Muscle of back (tissue), 11 donors: ENCODE data around the gene PHF2. TPM values are rescaled to one million over a fixed set of nuclear protein-coding genes. Genes with fewer than 3 reads are reported as not detected.
A peak's percentile ranks its signal among the peaks of the same experiment; 100 is the strongest.

ENCODE experiments used
- DNase-seq, 3 donors: peaks; one replicate each; pipeline versions ENCODE4 v3.0.0 to v3.0.0-alpha.2; 2013
- polyA plus RNA-seq, 10 donors: library from polyadenylated mRNA; unstranded; fragments of 120-200 nt; gene quantifications; one replicate each; pipeline ENCODE4 v1.2.1, GENCODE V29; 2013; ENCODE audit not compliant: insufficient read length in 10 of 10

The PHF2 gene
- polyA plus RNA-seq, 10 donors, result 32.4 to 46.9 (median 35.8) TPM

- no peak for DNase-seq
Measured at GRCh38 chr9:93678199-93679019, 102.0 kb downstream of the PHF2 start.

GRCh38 chr9:93679536-93680442 is 103.4 kb downstream of the PHF2 start:
- DNase-seq, result no peak

GRCh38 chr9:93680443-93681268 is 104.3 kb downstream of the PHF2 start:
- DNase-seq, result no peak

GRCh38 chr9:93681269-93682154 is 105.1 kb downstream of the PHF2 start:
- no peak for DNase-seq

- DNase-seq, result peak; percentile 18 to 61 (median 40)
Measured at GRCh38 chr9:93682155-93682968, 106.0 kb downstream of the PHF2 start.

DNA sequence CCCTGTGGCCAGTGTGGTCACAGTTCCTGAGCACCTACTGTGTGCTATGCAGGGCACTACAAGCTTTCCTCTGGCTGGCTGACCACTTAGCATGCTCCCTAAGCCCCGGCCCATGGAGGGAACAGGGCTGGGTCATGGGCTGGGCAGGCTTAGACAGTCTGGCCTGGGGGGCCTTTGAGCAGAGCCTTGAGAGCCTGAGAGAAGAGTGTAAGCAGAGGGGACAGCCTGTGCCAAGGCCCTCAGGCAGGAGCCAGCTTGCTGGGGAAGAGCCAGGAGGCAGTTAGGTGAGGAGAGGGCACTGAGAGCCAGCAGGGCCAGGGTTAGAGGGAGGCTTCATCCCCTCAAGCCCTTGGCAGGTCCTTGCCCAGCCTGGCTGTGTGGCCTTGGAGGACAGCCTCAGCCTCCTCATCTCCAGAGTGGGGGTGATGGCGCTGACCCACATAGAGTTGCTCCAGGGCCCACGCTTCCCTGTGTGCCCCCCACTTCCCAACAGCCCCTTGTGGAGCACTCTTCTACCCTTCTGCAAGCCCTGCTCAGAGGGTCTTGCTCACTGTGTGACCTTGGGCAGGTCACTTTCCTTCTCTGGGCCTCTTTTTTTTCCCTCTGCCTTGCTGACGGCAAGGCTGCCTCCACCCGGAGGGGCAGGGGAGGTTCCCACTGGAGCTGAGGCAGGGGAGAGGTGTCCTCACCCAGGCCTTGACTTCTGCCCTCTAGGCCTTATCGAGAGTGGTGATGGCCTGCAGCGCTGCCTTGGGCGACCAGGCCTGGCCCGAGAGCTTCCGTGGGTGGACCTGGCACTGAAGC is 107.1 kb downstream of the PHF2 start:
- no peak for DNase-seq

GRCh38 chr9:93684161-93684765 is 107.9 kb downstream of the PHF2 start:
- no peak for DNase-seq

DNA sequence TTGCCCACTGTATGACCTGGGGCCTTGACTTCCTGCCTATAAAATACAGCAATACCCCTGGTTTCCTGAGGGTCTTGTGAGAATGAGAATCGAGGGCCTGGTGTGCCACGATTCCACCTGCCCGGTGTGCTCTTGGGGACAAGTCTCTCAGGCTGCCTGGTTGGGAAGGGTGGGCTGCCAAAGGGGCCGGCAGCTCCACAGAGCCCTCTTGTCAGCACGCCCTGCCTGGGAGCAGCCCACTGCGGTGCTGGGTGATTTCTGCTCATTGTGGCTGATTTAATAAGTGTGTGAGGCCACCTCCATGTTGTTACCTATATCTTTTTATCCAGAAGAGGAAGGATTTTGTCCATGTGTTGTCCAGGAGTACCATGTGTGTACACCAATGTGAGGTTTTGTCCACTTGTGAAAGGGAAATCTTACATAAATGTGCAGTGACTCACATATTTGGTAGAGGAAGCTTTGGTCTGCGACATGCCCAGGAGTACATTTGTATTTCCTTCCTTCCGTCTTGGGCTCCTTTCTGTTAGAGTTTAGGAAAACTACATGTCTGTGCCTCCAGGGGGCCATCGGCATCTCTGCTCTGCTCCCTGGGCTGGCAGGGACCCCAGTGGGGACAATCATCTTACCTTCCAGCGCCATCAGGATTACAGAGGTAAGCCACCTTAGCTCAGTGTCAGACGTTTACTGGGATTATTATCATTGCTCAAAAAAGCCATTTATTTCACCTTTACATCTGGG is 108.6 kb downstream of the PHF2 start:
- DNase-seq, result no peak

- DNase-seq, result no peak
Measured at GRCh38 chr9:93686127-93686879, 109.9 kb downstream of the PHF2 start.

DNA sequence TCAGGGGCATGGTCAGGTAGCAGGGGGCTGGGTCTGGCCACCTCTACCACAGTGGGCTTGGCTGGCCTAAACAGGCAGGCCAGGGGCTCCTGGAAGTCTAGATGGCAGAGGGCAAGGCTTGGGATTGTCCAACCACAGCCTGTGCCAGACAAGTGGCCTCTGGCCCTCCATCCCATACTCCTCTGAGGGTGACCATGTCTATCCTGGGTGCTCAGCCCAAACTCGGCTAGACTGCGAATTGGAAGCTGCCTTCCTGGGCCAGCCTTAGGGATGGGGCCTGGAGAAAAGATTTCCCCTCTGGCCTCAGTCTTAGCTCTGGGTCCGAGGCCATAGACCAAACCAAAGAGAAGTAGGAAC is 110.5 kb downstream of the PHF2 start:
- DNase-seq, result no peak

DNA sequence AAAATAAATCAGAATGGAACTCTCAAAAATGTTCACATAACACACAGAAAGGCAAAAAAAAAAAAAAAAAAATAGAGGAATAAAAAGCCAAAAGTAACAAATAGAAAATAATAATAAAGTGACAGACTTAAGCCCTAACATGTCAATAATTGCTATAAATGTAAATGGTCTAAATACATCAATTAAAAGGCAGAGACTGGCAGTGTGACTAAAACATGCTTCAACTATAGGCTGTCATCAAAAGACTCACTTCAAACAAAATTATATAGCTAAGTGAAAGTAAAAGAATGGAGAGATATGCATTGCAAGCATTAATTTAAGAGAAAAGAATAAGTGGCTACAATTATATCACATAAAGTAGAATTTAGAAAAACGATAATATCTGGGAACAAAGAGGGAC is 114.2 kb downstream of the PHF2 start:
- no peak for DNase-seq

- DNase-seq, result no peak
Measured at GRCh38 chr9:93693129-93693528, 116.7 kb downstream of the PHF2 start.

- DNase-seq, result no peak
Measured at GRCh38 chr9:93697352-93698139, 121.2 kb downstream of the PHF2 start.

DNA sequence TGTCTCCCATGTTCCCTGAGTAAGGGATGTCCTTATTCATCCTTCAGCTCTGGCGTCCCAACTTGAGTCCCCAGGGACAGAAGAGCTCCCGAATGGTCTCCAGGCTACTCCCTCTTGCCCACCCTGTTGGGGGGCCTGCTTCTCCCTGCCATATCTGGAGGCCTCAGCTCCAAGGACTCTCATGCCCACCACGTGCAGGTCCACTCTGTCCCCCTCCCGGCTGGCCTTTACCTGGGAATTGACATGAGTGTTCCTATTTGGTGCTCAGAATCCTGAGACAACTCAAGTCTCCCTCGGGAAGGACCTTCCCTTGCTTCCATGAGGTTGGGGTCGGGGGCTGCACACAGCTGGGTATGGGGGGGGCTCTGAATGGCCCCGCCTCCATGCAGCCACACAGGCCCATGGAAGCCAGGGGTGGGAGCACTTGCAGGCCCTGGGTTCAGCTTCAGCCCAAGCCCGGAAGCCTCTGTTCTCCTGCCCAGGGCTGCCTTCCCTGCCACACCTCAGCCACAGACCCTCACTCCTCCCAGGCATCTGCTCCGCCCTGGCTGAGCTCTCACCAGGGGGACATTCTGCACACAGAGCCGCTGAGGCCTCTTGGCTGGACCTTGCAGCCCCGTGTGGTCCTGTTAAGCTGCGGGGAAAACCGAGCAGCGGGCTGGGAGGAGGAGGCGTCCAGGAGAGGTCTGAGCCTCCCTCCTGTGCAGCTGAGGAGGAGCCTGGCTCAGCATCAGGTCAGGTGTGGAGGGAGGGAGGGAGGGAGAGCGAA is 121.9 kb downstream of the PHF2 start:
- no peak for DNase-seq

GRCh38 chr9:93699650-93700049 is 123.3 kb downstream of the PHF2 start:
- no peak for DNase-seq
